Measurements from ENCODE around the gene KHDC3L.

Gene KHDC3L

DNA sequence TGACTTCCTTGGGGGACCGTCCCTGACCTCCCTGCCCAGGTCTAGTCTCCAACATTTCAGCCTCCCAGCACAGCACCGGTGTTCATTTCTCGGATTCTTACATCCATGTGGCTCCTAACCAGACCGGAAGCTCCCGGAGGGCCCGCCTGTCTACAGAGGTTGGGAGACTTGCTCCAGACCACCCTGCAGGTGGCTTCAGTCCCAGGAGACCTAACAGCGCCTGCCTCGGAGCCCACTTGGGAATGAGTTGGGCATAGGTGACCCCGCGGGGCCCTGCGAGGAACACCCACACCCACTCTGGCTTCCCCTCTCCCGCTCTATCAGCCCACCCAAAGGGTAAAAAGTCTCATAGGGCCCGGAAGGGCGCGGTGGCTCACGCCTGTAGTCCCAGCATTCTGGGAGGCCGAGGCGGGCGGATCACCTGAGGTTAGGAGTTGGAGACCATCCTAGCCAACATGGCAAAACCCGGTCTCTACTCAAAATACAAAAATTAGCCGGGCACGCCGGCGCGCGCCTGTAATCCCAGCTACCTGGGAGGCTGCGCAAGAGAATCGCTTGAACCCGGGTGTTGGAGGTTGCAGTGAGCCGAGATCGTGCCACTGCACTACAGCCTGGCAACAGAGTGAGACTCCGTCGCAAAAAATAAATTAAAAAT, 13.8 kb upstream of the KHDC3L start:
- Histone ChIP-seq H3K4me1 (ENCODE audit: insufficient read depth, low read length) (peaks cover 15% of the 10 kb centered on the region), H3K27me3 (ENCODE audit: insufficient read depth, low read length) (no peaks in the 10 kb centered on the region), H3K36me3 (ENCODE audit: insufficient read depth, low read depth, low read length) (no peaks in the 10 kb centered on the region), H3K9ac (ENCODE audit: low read depth, low read length) (peak overlapping the region; percentile 48; the same call in 1 of the 2 replicates), H3K9me3 (ENCODE audit: insufficient read depth, low read depth, low read length) (no peaks in the 10 kb centered on the region; the same call in 1 of the 2 replicates), H3K4me3 (ENCODE audit: low read length) (no peak overlapping the region), H3K27ac (ENCODE audit: low read length) (peak overlapping the region; percentile 54)

- Histone ChIP-seq H3K27ac (ENCODE audit: low read length) (no peak overlapping the region), H3K4me3 (ENCODE audit: low read length) (peak overlapping the region; percentile 54; the same call in 1 of the 2 replicates), H3K36me3 (ENCODE audit: insufficient read depth, low read depth, low read length) (no peaks in the 10 kb centered on the region), H3K9me3 (ENCODE audit: insufficient read depth, low read depth, low read length) (no peaks in the 10 kb centered on the region; the same call in 1 of the 2 replicates), H3K4me1 (ENCODE audit: insufficient read depth, low read length) (peaks cover 15% of the 10 kb centered on the region), H3K9ac (ENCODE audit: low read depth, low read length) (peak overlapping the region; percentile 68; the same call in 1 of the 2 replicates), H3K27me3 (ENCODE audit: insufficient read depth, low read length) (no peaks in the 10 kb centered on the region)
Measured at GRCh38 chr6:73349311-73349710, 13.1 kb upstream of the KHDC3L start.

DNA sequence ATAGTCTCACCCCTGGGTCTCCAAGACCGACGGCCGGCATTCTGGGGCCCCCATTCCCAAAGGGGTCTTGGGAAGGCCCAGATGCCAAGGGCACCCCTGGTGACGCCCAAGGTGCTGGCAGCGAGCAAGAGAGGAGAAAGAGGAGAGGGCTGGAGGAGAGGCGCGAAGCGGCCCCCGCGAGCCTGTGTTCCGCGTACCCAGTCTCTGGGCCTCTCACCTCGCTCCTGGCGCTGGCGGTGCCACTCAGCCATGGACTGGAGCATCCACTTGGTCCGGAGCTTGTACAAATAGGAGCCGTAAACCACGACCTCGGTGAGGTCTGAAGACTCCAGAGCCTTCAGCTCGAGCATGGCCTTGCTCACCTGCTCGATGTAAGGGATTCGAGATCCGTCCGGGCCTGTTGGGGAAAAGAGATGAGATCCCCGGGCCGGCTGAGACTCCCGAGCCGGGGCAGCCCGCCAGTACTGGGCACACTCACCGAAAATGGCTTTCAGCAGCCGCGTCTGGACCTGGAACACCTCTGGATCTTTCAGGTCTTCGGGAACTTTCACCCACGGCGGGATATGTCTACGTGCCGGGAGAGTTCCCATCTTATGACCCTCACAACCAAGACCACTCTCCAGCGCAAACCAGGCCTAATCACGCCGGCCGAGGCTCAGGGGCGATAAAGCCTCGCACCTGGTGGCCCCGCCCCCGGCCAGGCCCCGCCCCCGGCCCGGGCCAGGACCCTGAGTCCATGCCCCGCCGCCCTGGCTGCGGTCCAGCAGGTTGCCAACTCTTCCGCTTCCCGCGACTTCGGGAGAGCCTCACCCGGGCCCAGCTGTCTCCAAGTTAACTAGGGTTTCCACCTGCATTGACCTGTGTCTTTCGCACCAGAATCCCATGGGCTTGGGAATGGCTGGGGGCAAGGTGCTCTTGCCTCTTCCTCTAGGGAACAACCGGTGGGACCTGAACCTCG, 8.5 kb upstream of the KHDC3L start, which contains the start of gene DPPA5:
Gene DPPA5, minus strand, starts transcription at position 641 of the 958 bp plus-strand sequence. Its CDS starts 51 bp downstream, at position 590.
- Histone ChIP-seq H3K27me3 (ENCODE audit: insufficient read depth, low read length) (no peaks in the 10 kb centered on the region), H3K9me3 (ENCODE audit: insufficient read depth, low read depth, low read length) (no peaks in the 10 kb centered on the region), H3K4me1 (ENCODE audit: insufficient read depth, low read length) (peaks cover 11% of the 10 kb centered on the region), H3K36me3 (ENCODE audit: insufficient read depth, low read depth, low read length) (no peaks in the 10 kb centered on the region), H3K4me3 (ENCODE audit: low read length) (no peak within 1 kb of the TSS), H3K27ac (ENCODE audit: low read length) (no peak within 1 kb of the TSS), H3K9ac (ENCODE audit: low read depth, low read length) (no peak within 1 kb of the TSS)

- Histone ChIP-seq H3K9ac (ENCODE audit: low read depth, low read length) (no peak overlapping the region), H3K27ac (ENCODE audit: low read length) (no peak overlapping the region), H3K4me1 (ENCODE audit: insufficient read depth, low read length) (peaks cover under 1% of the 10 kb centered on the region; the same call in 1 of the 2 replicates), H3K9me3 (ENCODE audit: insufficient read depth, low read depth, low read length) (no peaks in the 10 kb centered on the region), H3K4me3 (ENCODE audit: low read length) (no peak overlapping the region), H3K36me3 (ENCODE audit: insufficient read depth, low read depth, low read length) (no peaks in the 10 kb centered on the region), H3K27me3 (ENCODE audit: insufficient read depth, low read length) (no peaks in the 10 kb centered on the region)
Measured at GRCh38 chr6:73362869-73363536, 545 bp downstream of the KHDC3L start.

GRCh38 chr6:73363537-73363875, 1.0 kb downstream of the KHDC3L start:
- H3K9ac ChIP-seq (ENCODE audit: low read depth, low read length) = no peak overlapping the region
- H3K4me3 ChIP-seq (ENCODE audit: low read length) = no peak overlapping the region
- H3K9me3 ChIP-seq (ENCODE audit: insufficient read depth, low read depth, low read length) = no peaks in the 10 kb centered on the region
- H3K36me3 ChIP-seq (ENCODE audit: insufficient read depth, low read depth, low read length) = no peaks in the 10 kb centered on the region
- H3K4me1 ChIP-seq (ENCODE audit: insufficient read depth, low read length) = peaks cover 4% of the 10 kb centered on the region; the same call in 1 of the 2 replicates
- no peaks in the 10 kb centered on the region for H3K27me3 ChIP-seq (ENCODE audit: insufficient read depth, low read length)
- no peak overlapping the region for H3K27ac ChIP-seq (ENCODE audit: low read length)

GRCh38 chr6:73364121-73364520, 1.7 kb downstream of the KHDC3L start:
- H3K4me1 ChIP-seq (ENCODE audit: insufficient read depth, low read length) = peaks cover 5% of the 10 kb centered on the region; the same call in 1 of the 2 replicates
- H3K9ac ChIP-seq (ENCODE audit: low read depth, low read length) = no peak overlapping the region
- no peak overlapping the region for H3K4me3 ChIP-seq (ENCODE audit: low read length)
- no peaks in the 10 kb centered on the region for H3K27me3 ChIP-seq (ENCODE audit: insufficient read depth, low read length)
- no peak overlapping the region for H3K27ac ChIP-seq (ENCODE audit: low read length)
- H3K36me3 ChIP-seq (ENCODE audit: insufficient read depth, low read depth, low read length) = no peaks in the 10 kb centered on the region
- no peaks in the 10 kb centered on the region for H3K9me3 ChIP-seq (ENCODE audit: insufficient read depth, low read depth, low read length)

GRCh38 chr6:73364549-73364948, 2.1 kb downstream of the KHDC3L start:
- Histone ChIP-seq H3K4me3 (ENCODE audit: low read length) (no peak overlapping the region), H3K9ac (ENCODE audit: low read depth, low read length) (no peak overlapping the region), H3K9me3 (ENCODE audit: insufficient read depth, low read depth, low read length) (no peaks in the 10 kb centered on the region), H3K27me3 (ENCODE audit: insufficient read depth, low read length) (no peaks in the 10 kb centered on the region), H3K36me3 (ENCODE audit: insufficient read depth, low read depth, low read length) (no peaks in the 10 kb centered on the region), H3K4me1 (ENCODE audit: insufficient read depth, low read length) (peaks cover 5% of the 10 kb centered on the region; the same call in 1 of the 2 replicates), H3K27ac (ENCODE audit: low read length) (no peak overlapping the region)

DNA sequence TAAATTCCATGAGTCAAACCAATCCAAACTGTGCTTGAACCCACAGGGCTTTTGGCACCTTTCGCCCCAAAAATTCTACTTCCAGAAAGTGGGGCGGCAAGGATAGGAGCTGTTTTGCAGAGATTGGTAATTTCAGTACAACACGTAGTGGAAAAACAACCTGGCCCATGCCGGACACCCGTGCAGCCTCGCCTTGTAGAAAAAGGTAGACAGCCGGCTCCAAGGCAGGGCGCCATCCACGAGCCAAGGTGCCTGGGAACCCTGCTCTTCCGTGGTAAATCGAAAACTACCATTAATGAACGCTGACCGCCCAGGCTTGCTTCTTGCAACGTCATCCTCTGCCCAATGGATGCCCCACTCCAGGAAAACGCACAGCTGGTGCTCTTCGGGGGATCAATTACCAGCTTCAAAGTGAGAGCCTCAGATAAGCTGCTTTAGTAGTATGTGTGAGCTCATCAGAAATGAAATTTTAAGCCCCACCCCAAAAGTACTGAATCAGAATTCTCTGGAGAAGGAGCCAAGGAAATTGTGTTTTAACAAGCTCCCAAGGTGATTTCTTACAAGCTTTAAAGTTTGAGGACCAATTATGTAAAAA, 5.4 kb downstream of the KHDC3L start:
- Histone ChIP-seq H3K27ac (ENCODE audit: low read length) (no peak overlapping the region), H3K4me1 (ENCODE audit: insufficient read depth, low read length) (peaks cover 5% of the 10 kb centered on the region; the same call in 1 of the 2 replicates), H3K27me3 (ENCODE audit: insufficient read depth, low read length) (no peaks in the 10 kb centered on the region), H3K9ac (ENCODE audit: low read depth, low read length) (no peak overlapping the region), H3K36me3 (ENCODE audit: insufficient read depth, low read depth, low read length) (no peaks in the 10 kb centered on the region), H3K9me3 (ENCODE audit: insufficient read depth, low read depth, low read length) (no peaks in the 10 kb centered on the region), H3K4me3 (ENCODE audit: low read length) (no peak overlapping the region)

DNA sequence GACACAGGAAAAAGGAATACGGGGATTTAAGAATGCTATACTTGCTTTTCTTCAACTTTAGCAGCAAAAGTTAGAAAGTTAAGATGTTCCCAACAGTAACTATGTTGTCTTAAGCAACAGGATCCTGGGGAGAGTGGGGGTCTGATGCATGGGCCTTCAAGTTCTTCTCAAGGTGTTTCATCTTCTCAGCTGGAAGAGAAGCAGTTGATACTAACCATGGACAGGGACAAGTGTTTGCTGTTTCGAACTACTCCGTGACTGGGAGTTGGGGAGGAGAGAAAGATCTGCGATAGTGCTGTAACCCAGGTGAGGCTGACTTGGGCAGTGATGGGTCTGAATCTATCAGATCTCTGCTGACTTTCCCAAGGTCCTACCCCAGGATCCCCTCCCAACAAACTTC, 6.2 kb downstream of the KHDC3L start:
- no peak overlapping the region for H3K27ac ChIP-seq (ENCODE audit: low read length)
- H3K4me1 ChIP-seq (ENCODE audit: insufficient read depth, low read length) = peaks cover 5% of the 10 kb centered on the region; the same call in 1 of the 2 replicates
- no peaks in the 10 kb centered on the region for H3K9me3 ChIP-seq (ENCODE audit: insufficient read depth, low read depth, low read length)
- no peaks in the 10 kb centered on the region for H3K36me3 ChIP-seq (ENCODE audit: insufficient read depth, low read depth, low read length)
- H3K9ac ChIP-seq (ENCODE audit: low read depth, low read length) = no peak overlapping the region
- no peaks in the 10 kb centered on the region for H3K27me3 ChIP-seq (ENCODE audit: insufficient read depth, low read length)
- no peak overlapping the region for H3K4me3 ChIP-seq (ENCODE audit: low read length)

- Histone ChIP-seq H3K27ac (ENCODE audit: low read length) (no peak overlapping the region), H3K27me3 (ENCODE audit: insufficient read depth, low read length) (no peaks in the 10 kb centered on the region), H3K36me3 (ENCODE audit: insufficient read depth, low read depth, low read length) (no peaks in the 10 kb centered on the region), H3K4me1 (ENCODE audit: insufficient read depth, low read length) (peaks cover 5% of the 10 kb centered on the region; the same call in 1 of the 2 replicates), H3K9ac (ENCODE audit: low read depth, low read length) (no peak overlapping the region), H3K4me3 (ENCODE audit: low read length) (no peak overlapping the region), H3K9me3 (ENCODE audit: insufficient read depth, low read depth, low read length) (no peaks in the 10 kb centered on the region)
Measured at GRCh38 chr6:73369157-73369556, 6.7 kb downstream of the KHDC3L start.

DNA sequence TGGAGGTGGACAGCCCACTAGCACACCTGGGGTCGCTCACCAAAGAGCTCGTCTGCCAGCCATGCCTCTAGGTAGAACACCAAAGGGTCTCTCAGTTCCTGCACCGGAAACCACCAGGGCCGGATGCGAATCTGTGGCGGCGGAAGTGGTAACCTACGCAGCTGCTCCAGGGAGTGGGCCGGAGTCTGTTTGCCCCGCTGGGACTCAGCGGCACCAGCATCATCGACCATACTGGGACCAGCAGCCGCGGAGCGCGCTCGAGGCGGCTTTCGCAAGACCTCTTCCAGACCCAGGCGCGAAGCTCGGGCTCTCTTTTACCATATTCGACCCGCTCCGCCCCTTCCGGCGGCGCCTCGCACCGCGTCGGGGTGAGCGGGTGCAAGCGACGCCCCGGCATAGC, 7.1 kb downstream of the KHDC3L start, which contains the start of gene OOEP:
Gene OOEP, minus strand, starts transcription at position 335 of the 400 bp plus-strand sequence. Its CDS starts 105 bp downstream, at position 230.
- Histone ChIP-seq H3K27me3 (ENCODE audit: insufficient read depth, low read length) (no peaks in the 10 kb centered on the region), H3K4me1 (ENCODE audit: insufficient read depth, low read length) (peaks cover 5% of the 10 kb centered on the region; the same call in 1 of the 2 replicates), H3K9ac (ENCODE audit: low read depth, low read length) (no peak within 1 kb of the TSS), H3K27ac (ENCODE audit: low read length) (no peak within 1 kb of the TSS), H3K9me3 (ENCODE audit: insufficient read depth, low read depth, low read length) (no peaks in the 10 kb centered on the region), H3K4me3 (ENCODE audit: low read length) (no peak within 1 kb of the TSS), H3K36me3 (ENCODE audit: insufficient read depth, low read depth, low read length) (no peaks in the 10 kb centered on the region)
